K562 (cell line): ENCODE data around the gene APEX2. TPM values are rescaled to one million over a fixed set of nuclear protein-coding genes. Genes with fewer than 3 reads are reported as not detected.
A peak's percentile ranks its signal among the peaks of the same experiment; 100 is the strongest.

ENCODE experiments used
- CUX1 ChIP-seq: fragments of 200-800 bp; sonication (Bioruptor generic); IDR thresholded peaks from 2 replicates; pipeline ENCODE4 v1.6.1; 2016; ENCODE audit warnings: missing genetic modification characterization, missing compliant biosample characterization
- HNRNPH1 ChIP-seq: fragments of 200-400 bp; formaldehyde crosslinking; optimal IDR thresholded peaks from 2 replicates; pipeline ENCODE3; 2017; ENCODE audit warnings: low read depth, mild to moderate bottlenecking, low read length, moderate library complexity
- ILF3 ChIP-seq: fragments of 450-650 bp; IDR thresholded peaks from 2 replicates; pipeline ENCODE4 v1.6.1; 2018; ENCODE audit warnings: antibody characterized with exemption, mild to moderate bottlenecking, moderate library complexity, borderline replicate concordance
- NFATC3 ChIP-seq: fragments of 450-650 bp; IDR thresholded peaks from 2 replicates; pipeline ENCODE4 v1.6.1; 2017; ENCODE audit warnings: mild to moderate bottlenecking
- RBM14 ChIP-seq: fragments of 200-400 bp; formaldehyde crosslinking; IDR thresholded peaks from 2 replicates; pipeline ENCODE4 v1.6.1; 2018; ENCODE audit warnings: low read depth, mild to moderate bottlenecking, low read length, moderate library complexity, borderline replicate concordance; ENCODE audit not compliant: insufficient read depth
- RCOR1 ChIP-seq, 2 experiments: IDR thresholded peaks; 2 replicates each; pipeline ENCODE4 v1.6.1; 2012; ENCODE audit warnings: low read depth in 2 of 2, low read length in 2 of 2, borderline replicate concordance in 1 of 2, improper control_type of control experiment in 1 of 2
- SREBF2 ChIP-seq: sonication (generic); formaldehyde crosslinking; IDR thresholded peaks from 2 replicates; pipeline ENCODE4 v1.4.0; 2020; ENCODE audit warnings: mild to moderate bottlenecking, missing genetic modification reagents
- TCFL5 ChIP-seq: fragments of 250-450 bp; sonication (Bioruptor Pico); conservative IDR thresholded peaks from 2 replicates; pipeline ENCODE4 v1.6.1; 2021; ENCODE audit warnings: mild to moderate bottlenecking, moderate library complexity, matching md5 sums
- TFAM ChIP-seq: fragments of 250-450 bp; sonication (Bioruptor Pico); conservative IDR thresholded peaks from 2 replicates; pipeline ENCODE4 v1.5.0; 2021; ENCODE audit warnings: mild to moderate bottlenecking, moderate library complexity
- ZBTB33 ChIP-seq: sonication (generic); formaldehyde crosslinking; IDR thresholded peaks from 2 replicates; pipeline ENCODE4 v1.8.1; 2023; ENCODE audit warnings: mild to moderate bottlenecking, missing genetic modification reagents
- ZC3H4 ChIP-seq: sonication (generic); formaldehyde crosslinking; IDR thresholded peaks from 2 replicates; pipeline ENCODE4 v1.9.0; 2021; ENCODE audit warnings: missing genetic modification reagents, borderline replicate concordance
- ZFP1 ChIP-seq: fragments of 450-650 bp; formaldehyde crosslinking; IDR thresholded peaks from 2 replicates; pipeline ENCODE4 v1.4.0; 2020; ENCODE audit warnings: mild to moderate bottlenecking, mixed read lengths
- ZNF253 ChIP-seq: fragments of 250-450 bp; sonication (Bioruptor Pico); conservative IDR thresholded peaks from 2 replicates; pipeline ENCODE4 v1.6.1; 2021; ENCODE audit warnings: mild to moderate bottlenecking
- polyA plus RNA-seq, 8 experiments: library from polyadenylated mRNA; depleted of rRNA in 4 of 8; stranded (reverse) in 5 of 8; unstranded in 3 of 8; fragments of >200 nt; fragmentation: Nextera tagmentation in 2 of 8; fragmentation: Illumina TruSeq in 1 of 8; extraction: Ambion mirVana in 2 of 8; extraction: Trizol in 1 of 8; gene quantifications; 2 replicates each; pipeline versions ENCODE4 v1.2.1 to v1.2.3, GENCODE V29; 2011 to 2014; ENCODE audit warnings: inconsistent platforms in 1 of 8, missing spikeins in 1 of 8
- total RNA-seq, 7 experiments: library from RNA; depleted of rRNA in 6 of 7; stranded (reverse); fragments of >200 nt in 6 of 7; fragmentation: Illumina TruSeq in 2 of 7; extraction: Trizol in 2 of 7; gene quantifications; 2 replicates each; pipeline versions ENCODE4 v1.2.1 to v1.2.3, GENCODE V29; 2011 to 2021; ENCODE audit warnings: low replicate concordance in 1 of 7
- TF ChIP-seq, protein P1 (sequence below), 2 experiments: fragments of 450-650 bp; IDR thresholded peaks; 2 replicates each; pipeline ENCODE4 v1.6.1; 2016
- TF ChIP-seq, protein P2 (sequence below), 2 experiments: fragments of 450-650 bp; conservative IDR thresholded peaks; 2 replicates each; pipeline ENCODE4 v1.6.1; 2017; ENCODE audit warnings: mild to moderate bottlenecking in 2 of 2, moderate library complexity in 2 of 2
- TF ChIP-seq, protein P3 (sequence below): fragments of 250-450 bp; sonication (Bioruptor Pico); IDR thresholded peaks from 2 replicates; pipeline ENCODE4 v1.4.0; 2020; ENCODE audit warnings: mild to moderate bottlenecking, moderate library complexity

The APEX2 gene
- total and polyA plus RNA-seq, 9 of the 15 experiments (the other 6 are each of a cell fraction or from before 2014, with no cell fraction given) = 9.4 to 34.2 (median 25.9) TPM

- TF ChIP-seq CUX1 (CRISPR knock-in tag) = no peak
- TF ChIP-seq SREBF2 = no peak
- TF ChIP-seq, protein P1, sequence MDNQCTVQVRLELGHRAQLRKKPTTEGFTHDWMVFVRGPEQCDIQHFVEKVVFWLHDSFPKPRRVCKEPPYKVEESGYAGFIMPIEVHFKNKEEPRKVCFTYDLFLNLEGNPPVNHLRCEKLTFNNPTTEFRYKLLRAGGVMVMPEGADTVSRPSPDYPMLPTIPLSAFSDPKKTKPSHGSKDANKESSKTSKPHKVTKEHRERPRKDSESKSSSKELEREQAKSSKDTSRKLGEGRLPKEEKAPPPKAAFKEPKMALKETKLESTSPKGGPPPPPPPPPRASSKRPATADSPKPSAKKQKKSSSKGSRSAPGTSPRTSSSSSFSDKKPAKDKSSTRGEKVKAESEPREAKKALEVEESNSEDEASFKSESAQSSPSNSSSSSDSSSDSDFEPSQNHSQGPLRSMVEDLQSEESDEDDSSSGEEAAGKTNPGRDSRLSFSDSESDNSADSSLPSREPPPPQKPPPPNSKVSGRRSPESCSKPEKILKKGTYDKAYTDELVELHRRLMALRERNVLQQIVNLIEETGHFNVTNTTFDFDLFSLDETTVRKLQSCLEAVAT (IDR thresholded peaks at IDR 0.05) = no peak
- TF ChIP-seq HNRNPH1 = no peak
- TF ChIP-seq ZNF253 (CRISPR knock-in tag) = no peak
- no peak for TF ChIP-seq TFAM (CRISPR knock-in tag)
- no peak for TF ChIP-seq ZC3H4
- no peak for TF ChIP-seq ZBTB33 (CRISPR knock-in tag)
- TF ChIP-seq, protein P2, sequence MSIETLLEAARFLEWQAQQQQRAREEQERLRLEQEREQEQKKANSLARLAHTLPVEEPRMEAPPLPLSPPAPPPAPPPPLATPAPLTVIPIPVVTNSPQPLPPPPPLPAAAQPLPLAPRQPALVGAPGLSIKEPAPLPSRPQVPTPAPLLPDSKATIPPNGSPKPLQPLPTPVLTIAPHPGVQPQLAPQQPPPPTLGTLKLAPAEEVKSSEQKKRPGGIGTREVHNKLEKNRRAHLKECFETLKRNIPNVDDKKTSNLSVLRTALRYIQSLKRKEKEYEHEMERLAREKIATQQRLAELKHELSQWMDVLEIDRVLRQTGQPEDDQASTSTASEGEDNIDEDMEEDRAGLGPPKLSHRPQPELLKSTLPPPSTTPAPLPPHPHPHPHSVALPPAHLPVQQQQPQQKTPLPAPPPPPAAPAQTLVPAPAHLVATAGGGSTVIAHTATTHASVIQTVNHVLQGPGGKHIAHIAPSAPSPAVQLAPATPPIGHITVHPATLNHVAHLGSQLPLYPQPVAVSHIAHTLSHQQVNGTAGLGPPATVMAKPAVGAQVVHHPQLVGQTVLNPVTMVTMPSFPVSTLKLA (conservative IDR thresholded peaks at IDR 0.05) = peak in 1 of 2 experiments; percentile 57; a peak in 2 of 4 replicates
- TF ChIP-seq TCFL5 (CRISPR knock-in tag) = no peak
- no peak for TF ChIP-seq RBM14
- TF ChIP-seq ILF3 = no peak
- TF ChIP-seq ZFP1 (CRISPR knock-in tag) = no peak
- TF ChIP-seq, protein P3, sequence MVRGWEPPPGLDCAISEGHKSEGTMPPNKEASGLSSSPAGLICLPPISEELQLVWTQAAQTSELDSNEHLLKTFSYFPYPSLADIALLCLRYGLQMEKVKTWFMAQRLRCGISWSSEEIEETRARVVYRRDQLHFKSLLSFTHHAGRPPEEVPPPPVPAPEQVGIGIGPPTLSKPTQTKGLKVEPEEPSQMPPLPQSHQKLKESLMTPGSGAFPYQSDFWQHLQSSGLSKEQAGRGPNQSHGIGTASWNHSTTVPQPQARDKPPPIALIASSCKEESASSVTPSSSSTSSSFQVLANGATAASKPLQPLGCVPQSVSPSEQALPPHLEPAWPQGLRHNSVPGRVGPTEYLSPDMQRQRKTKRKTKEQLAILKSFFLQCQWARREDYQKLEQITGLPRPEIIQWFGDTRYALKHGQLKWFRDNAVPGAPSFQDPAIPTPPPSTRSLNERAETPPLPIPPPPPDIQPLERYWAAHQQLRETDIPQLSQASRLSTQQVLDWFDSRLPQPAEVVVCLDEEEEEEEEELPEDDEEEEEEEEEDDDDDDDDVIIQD = no peak
- no peak for TF ChIP-seq NFATC3
- peak; percentile 72 to 89; a peak in 3 of 4 replicates for TF ChIP-seq RCOR1 (IDR thresholded peaks at IDR 0.05; ENCODE audit: borderline replicate concordance in 1 of 2, low read depth in 2 of 2, low read length in 2 of 2)
Measured at GRCh38 chrX:55014897-55015299, 14.7 kb downstream of the APEX2 start (continued).
